ENCODE measurements around the gene PSEN2.
A peak's percentile ranks its signal among the peaks of the same experiment; 100 is the strongest.
"Not testable (repeated sequence)": the region's sequence is repeated elsewhere in the genome, so short reads cannot be mapped to it uniquely, and the experiment has no call there.

Gene PSEN2

DNA sequence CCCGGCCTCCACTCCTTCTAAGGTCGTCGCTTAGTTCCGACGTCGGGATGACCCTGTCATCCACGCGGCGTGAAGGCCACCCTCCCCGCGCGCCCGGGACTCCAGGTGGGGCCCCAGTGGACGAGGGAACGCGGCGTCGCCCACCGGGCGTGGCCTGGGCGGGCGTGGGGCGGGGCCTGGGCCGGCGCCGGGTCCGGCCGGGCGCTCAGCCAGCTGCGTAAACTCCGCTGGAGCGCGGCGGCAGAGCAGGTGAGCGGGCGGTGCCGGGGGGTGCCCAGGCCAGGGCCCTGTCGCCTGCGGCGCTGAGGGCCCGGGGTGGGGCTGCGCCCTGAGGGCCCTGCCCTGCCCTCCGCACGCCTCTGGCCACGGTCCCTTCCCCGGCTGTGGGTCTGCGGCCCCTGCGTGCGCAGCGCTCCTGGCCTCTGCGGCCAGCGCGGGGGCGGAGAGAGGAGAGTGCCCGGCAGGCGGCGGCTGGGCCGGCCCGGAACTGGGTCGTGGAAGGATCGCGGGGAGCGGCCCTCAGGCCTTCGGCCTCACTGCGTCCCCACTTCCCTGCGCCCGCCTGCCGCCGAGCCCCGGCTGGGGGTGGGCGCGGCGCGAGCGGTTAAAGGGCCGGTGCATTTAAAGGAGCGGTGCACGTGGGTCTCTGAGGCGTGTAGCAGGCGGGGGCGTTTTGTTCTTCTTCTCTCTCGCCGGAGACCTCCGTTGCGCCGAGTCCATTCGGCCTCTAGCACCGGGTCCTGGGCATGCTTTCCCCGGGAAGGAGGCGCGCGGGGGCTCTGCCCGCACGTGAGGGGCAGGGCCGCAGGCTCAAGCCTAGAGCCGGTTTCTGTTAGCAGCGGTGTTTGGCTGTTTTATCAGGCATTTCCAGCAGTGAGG lies at the start of gene PSEN2:
Gene PSEN2, plus strand, starts transcription at position 216 of the 879 bp plus-strand sequence. CDS start 11,292 bp downstream, outside the sequence.
- peak; percentile 16 for DNase-seq (ENCODE audit: low read depth)

DNA sequence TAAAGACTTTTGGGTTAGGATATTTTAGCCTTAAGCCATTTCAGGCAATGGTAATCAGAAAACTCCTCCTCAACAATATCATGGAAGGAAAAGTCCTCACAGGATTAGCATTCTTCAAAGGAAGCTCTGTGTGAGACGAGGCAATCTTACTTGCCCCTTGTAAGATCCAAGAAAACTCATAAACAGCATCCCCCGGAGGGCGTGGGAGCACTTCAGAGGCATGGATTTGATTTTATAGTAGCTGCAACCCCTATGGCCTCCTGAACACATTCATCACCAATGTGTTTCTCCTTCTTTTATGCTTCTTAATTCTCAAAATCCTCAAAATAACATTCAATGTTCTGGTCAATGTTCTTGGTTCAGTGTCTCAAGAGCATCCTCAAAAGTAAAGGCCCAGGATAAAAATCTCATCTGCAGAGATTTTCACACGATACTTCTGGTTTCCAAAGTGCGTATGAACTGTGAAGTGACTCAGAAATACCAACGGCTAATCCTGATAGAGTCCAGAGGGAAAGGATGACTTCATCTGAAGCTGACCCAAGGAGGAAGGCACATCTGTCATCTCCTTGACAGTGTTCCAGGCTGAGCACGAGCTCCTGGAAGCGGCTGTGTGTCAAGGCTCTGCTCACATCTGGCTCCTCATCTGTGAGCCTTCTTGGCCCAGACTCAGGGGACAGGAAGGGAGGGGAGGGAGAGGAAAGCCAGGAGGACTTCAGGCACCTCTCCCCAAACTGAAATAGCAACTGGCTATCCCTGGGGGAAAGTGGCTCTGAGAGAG lies 49.3 kb upstream of the PSEN2 start:
- peak; percentile 98 for DNase-seq (ENCODE audit: low read depth)

DNA sequence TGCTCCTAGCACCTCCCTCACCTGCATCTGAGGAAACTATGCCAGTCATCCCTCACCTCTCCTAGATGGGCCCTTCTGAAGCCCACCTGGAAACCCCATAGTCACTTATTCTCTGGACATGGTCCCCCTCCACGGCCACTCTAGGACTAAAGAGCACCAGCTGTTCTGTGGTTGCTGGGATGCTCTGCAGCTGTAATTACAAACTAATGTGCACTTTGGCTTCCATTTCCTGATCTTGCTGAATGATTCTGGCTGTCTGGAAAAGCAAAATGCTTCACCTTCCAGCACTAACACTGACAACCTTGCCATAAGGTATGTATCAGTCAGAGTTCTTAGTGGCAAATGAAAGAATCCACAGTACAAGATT lies 48.7 kb upstream of the PSEN2 start:
- DNase-seq (ENCODE audit: low read depth), result no peak

DNA sequence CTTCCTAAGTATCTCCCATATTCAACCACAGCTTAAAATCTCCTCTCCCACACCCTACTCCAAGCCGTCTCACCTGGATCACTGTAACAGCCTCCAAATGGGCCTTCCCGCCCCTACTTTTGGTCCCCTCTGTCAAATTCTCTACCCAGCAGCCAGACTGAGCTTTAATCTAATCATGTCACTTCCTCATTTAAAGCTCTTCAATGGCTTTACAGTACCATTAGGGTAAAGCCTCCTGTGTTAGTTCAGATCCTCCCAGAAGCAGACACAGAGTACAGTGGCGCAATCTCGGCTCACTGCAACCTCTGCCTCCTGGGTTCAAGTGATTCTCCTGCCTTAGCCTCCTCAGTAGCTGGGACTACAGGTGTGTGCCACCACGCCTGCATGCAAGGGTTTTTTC lies 46.8 kb upstream of the PSEN2 start:
- DNase-seq (ENCODE audit: low read depth), result no peak

DNA sequence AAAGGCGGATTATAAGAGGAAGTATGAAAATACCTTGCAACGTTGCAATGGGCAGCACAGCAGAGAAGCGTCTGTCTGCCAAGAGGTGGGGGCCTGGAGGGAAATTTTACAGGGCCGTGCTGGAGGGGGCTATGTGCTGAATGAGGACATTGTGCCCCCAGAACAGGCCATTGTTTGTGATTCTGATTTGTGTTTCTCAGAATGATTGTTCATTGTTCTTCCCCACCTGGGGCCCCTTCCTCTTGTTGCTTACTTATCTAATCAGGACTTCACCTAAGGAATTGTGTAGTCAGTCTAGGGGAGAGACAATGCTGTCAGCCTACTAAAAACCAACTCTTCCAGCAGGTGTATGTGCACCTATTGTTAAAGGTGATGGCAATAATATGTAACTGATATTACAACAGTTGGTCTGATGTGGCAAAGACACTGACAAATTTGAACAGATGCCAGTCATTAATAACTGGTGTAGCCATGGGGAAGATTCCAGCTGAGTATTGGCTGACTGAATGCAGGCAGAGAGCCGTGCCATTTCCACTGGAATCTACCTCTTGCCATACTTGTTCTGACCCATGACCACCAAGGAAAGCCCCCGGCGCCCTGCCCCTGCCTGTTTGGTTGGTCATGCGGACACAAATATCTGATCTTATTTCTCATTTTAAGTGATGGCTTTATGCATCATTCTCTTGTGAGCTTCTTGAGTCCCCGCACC lies 45.2 kb upstream of the PSEN2 start:
- no peak for DNase-seq (ENCODE audit: low read depth)

DNA sequence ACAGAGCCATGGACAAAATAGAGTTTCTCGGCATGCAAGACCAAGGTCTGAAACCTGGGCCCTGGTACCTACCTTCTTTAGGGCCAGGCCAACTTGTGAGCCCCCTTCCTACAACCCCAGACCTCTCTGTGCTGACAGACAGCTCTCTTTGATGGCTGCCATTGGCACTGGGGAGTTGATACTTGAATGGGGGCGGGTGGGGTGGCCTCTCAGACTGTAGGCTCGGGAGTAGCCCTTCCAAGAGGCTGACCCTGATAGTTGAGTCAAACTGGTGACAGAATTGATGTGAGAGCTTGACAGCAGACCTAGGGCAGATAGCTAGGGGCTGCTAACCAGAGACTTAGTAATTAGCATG lies 44.7 kb upstream of the PSEN2 start:
- DNase-seq (ENCODE audit: low read depth), result no peak

DNA sequence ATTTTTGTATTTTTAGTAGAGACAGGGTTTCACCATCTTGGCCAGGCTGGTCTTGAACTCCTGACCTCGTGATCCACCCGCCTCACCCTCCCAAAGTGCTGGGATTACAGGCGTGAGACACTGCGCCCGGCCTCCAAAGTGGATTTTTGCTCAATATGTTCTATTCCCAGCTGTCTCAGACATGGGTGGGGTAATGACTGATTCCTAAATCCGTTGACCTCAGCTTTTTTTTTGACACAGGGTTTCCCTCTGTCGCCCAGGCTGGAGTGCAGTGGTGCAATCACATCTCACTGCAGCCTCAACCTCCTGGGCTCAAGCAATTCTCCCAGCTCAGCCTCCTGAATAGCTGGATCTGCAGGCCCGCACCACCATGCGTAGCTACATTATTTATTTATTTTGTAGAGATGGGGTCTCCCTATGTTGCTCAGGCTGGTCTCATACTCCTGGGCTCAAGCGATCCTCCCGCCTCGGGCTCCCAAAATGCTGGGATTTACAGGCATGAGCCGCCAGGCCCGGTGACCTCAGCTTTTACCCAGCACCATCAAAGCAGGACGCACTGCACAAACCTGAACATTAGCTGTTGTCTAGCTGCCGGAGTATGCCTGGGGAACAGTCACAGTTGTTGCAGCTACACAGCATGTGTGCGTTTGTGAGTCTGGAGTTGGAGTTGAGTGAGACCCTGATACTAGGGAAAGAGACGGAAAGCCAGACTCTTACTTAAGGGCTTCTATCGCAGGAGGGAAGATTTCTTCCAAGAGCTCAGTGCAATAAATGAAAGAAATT lies 43.7 kb upstream of the PSEN2 start:
- DNase-seq (ENCODE audit: low read depth), result no peak

DNA sequence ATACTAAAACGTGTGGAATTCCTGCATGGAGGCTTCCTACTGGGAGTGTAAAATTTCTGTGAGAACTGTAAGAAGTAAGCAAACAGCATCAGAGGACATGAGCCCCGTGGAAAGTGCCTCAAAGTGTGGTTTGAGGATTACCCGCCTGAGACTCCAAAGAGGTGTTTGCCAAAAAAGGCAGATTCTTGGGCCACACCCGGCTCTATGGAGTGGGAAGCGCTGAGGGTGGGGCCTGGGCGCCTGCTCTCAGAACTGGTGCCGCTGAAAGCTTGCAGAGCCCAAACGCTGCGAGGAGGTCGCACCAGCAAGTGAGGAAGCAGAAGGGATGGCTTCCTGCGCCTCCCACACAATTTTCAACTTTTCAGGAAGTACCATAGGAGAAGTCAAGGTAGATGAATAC lies 43.0 kb upstream of the PSEN2 start:
- no peak for DNase-seq (ENCODE audit: low read depth)

DNA sequence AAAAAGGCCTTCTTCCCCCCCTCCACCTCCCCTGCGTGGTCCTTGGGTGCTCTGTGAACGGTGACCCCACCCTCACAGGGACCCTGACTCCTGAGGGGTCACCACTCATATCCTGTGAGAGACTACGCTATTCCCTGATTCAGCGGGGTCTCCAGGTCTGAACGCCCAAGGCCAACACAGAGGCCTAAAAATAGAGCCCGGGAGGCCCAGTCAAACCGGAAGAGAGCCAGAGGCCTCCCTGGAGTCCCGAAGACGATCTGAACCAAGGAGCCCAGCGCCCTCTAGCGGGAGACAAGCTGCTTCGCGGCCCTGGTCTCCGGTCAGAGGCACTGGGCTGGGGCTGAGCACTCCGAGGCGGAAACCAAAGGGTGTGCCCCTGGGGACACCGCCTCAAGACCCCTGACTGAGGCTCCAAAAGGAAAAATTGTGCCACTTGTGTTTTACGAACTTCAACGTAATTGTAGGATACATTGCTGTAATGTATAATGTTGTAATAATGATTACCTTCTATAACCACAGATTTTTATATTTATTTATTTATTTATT lies 42.4 kb upstream of the PSEN2 start:
- peak; percentile 87 for DNase-seq (ENCODE audit: low read depth)

DNA sequence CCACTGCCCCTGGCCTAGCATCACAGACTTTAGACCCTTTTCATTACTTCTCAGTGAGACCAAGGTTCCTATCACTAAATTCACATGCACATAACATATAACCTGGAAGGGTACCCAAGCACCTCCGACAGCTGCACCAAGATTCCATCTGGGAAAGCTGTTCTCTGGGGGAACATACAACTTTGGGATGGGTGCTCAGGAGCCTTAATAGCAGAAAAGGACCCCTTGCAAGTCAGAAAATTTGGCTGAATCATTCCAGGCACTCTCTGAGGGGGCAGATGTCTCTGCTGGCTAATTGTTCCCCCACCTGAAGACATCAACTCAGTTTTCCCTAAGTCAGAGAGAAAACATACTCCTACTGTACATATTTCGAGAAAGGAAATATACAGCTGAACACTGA lies 41.3 kb upstream of the PSEN2 start:
- no peak for DNase-seq (ENCODE audit: low read depth)

DNA sequence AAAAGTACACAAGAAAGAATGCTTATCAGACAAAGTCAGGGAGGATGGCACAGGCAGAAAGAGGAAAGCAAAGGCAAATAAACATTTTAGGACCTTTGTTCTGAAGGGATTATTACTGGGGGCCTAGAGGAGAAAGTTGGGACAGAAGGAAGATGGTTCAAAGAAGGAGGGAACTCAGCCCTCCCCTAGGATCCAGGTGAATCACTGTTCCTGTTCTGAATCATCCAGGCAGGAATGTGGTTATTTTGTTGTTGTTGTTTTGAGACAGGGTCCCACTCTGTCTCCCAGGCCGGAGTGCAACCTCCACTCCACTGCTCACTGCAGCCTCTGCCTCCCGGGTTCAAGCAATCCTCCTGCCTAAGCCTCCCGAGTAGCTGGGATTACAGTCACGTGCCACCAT lies 38.5 kb upstream of the PSEN2 start:
- DNase-seq (ENCODE audit: low read depth), result no peak

DNA sequence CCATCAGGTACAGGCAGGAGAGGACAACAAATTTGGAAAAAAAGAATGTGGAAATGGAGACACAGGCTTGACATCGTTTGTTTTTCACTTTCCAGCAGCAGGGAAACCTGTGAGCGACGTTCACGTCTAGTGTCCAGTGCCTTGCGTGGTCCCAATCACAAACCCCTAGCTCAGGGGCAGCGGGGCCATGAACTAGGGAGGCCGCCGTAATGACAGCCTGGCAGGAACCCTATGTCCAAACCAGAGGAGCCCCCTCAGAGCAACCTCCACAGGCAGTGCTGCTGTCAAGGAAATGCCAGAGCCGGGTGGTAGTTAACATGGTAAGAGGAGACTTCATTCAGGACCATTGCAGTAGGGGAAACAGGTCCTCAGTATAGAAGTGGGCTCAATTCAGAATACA lies 37.8 kb upstream of the PSEN2 start:
- no peak for DNase-seq (ENCODE audit: low read depth)

DNA sequence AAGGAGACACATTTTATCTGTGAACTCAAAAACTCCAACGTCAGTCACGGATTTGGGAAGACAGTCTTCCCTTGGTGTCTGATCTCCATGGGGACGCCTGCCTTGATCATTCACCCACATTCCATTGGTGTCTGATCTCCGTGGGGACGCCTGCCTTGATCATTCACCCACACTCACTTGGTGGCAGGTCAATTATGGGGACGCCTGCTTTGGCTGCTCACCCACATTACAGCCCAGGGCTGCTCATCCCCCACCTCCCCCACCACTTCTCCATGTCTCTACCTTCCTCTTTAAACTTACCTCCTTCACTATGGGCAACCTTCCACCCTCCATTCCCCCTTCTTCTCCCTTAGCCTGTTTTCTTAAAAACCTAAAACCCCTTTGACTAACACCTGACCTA lies 36.2 kb upstream of the PSEN2 start:
- not testable (repeated sequence) for DNase-seq (ENCODE audit: low read depth)

DNA sequence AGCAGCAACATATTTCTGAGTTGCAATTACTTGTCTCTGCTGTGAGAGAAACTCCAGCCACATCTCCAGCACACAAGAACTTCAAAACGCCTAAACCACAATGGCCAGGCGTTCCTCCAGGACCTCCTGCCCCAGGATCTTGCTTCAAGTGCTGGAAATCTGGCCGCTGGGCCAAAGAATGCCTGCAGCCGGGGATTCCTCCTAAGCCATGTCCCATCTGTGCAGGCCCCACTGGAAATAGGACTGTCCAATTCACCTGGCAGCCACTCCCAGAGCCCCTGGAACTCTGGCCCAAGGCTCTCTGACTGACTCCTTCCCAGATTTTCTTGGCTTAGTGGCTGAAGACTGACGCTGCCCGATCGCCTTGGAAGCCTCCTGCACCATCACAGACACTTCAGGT lies 35.0 kb upstream of the PSEN2 start:
- DNase-seq (ENCODE audit: low read depth), result not testable (repeated sequence)

DNA sequence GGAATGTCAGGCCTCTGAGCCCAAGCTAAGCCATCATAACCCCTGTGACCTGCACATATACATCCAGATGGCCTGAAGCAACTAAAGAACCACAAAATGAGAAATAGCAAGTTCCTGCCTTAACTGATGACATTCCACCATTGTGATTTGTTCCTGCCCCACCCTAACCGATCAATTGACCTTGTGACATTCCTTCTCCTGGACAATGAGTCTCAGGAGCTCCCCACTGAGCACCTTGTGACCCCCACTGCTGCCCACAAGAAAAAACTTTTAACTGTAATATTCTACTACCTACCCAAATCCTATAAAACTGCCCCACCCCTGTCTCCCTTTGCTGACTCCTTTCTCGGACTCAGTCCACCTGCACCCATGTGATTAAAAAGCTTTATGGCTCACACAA lies 32.5 kb upstream of the PSEN2 start:
- DNase-seq (ENCODE audit: low read depth), result not testable (repeated sequence)

DNA sequence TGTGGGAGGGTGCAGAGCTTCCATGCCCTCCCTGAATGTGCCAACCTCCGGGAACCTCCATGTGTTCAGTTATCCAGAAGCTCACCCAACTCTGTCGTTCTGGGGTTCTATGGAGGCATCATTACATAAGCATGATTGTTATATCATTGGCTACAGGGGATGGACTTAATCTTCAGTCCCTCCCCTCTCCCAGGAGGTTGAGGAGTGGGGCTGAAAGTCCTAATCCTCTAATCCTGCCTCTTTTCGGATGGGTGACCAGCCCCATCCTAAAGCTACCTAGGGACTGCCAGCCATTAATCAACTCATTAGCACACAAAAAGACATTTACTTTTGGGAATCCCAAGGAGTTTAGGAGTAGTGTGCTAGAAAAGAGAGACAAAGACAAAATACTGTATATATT lies 32.0 kb upstream of the PSEN2 start:
- no peak for DNase-seq (ENCODE audit: low read depth)

DNA sequence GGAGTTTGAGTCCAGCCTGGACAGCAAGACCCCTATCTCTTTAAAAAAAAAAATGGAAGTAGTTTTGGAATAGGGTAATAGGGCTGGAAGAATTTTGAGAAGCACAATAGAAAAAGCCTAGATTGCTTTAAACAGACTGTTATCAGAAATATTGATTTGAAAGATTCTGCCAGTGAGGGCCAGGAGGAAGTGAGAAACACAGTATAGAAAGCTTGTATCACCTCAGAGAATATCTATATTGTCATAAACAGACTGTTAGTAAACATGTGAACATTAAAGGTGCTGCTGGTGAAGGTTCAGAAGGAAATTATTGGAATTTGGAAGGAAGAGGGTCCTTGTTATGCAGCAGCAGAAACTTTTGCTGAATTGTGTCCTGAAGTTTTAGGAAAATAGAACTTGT lies 24.8 kb upstream of the PSEN2 start:
- no peak for DNase-seq (ENCODE audit: low read depth)

DNA sequence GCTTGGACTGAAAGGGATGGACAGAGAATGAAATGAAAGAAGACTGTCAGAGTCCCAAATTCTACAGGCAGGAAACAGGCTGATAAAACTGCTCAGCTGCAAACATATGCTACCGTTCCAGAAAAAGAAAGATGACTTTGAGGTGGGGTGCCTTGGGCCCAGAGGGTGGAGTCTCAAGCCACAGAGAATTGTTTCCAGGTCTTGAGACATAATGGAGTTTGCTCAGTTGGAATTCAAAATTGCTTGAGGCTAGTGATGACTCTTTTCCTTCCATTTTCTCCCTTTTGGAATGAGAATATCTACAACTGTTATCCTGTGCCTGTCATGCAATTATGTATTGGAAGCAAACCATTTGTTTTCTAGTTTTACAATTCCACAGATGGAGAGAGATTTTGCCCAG lies 23.6 kb upstream of the PSEN2 start:
- peak; percentile 43 for DNase-seq (ENCODE audit: low read depth)

DNA sequence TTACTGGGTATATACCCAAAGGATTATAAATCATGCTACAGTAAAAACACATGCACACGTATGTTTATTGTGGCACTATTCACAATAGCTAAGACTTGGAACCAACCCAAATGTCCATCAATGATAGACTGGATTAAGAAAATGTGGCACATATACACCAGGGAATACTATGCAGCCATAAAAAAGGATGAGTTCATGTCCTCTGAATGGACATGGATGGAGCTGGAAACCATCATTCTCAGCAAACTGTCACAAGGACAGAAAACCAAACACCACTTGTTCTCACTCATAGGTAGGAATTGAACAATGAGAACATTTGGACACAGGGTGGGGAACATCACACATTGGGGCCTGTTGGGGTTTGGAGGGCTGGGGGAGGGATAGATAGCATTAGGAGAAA lies 15.9 kb upstream of the PSEN2 start:
- not testable (repeated sequence) for DNase-seq (ENCODE audit: low read depth)

DNA sequence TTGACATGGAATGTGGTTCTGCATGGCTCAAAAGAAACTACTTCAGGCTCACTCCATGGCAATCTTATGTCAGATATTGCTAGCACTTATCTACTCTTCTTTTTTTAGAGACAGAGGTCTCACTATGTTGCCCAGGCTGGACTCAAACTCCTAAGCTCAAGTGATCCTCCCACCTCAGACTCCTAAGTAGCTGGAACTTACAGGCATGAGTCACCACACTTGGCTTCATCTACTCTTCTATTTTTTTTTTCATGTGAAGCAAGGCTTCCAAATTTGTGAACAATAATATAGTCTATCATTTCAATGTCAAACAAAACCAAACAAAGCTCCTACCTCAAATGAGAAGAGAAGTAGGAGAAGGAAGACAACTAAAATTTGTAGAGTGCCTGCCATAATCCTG lies 7.5 kb upstream of the PSEN2 start:
- peak; percentile 23 for DNase-seq (ENCODE audit: low read depth)

DNA sequence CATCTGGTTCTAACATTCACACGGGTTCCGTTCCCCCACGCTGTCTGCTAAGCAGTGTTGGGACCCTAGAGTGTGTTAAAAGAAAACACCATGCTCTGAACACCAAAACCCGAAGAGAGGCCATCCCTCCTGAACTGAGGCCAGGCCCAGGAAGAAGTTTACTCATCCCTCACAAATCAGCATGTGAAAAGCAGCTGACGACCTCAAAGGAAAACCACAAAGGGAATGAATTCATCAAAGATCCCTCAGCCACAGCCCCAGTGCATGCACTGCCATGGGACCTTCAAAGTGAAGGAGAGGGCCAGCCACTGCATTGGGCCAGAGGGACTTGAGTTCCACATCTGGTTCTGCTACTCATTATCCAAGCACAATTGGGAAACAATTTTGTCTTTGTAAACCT lies 7.0 kb upstream of the PSEN2 start:
- DNase-seq (ENCODE audit: low read depth), result peak; percentile 66

DNA sequence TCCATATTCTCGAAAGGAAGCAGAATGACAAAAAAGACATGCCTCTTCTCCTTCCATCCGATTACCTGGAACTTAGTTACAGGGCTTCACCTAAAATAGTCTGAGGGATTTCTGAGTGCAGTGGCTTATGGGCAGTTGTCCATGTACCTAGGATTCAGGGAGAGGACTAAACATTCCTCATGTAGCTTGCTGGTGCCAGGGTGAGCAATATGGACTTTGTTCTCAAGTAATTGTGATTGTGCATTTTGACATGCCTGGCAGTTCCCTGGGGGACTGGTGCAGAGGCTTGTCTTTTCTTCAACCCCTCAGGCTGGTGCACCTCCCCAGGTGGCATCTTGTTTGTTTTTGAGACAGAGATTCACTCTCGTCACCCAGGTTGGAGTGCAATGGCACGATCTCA lies 6.1 kb upstream of the PSEN2 start:
- no peak for DNase-seq (ENCODE audit: low read depth)

Measured in GM04504 (cell line).